ENCODE results near the gene ZNF511.
"Not testable (repeated sequence)": the region's sequence is repeated elsewhere in the genome, so short reads cannot be mapped to it uniquely, and the experiment has no call there.

ZNF511 gene

GRCh38 chr10:133318494-133319127 lies 9.9 kb downstream of the ZNF511 start:
- H3K27ac ChIP-seq: peak overlapping the region; percentile 20; the same call in 1 of the 2 replicates

GRCh38 chr10:133320852-133321422 lies 12.2 kb downstream of the ZNF511 start:
- H3K27ac ChIP-seq: not testable (repeated sequence)

More at GRCh38 chr10:133318494-133319127, 9.9 kb downstream of the ZNF511 start:
- TF ChIP-seq CTCF (conservative IDR thresholded peaks at IDR 0.05) (peak; percentile 88), ZFX (IDR thresholded peaks at IDR 0.05) (no peak)

GRCh38 chr10:133322064-133322709 lies 13.5 kb downstream of the ZNF511 start:
- H3K27ac ChIP-seq: not testable (repeated sequence)

- TF ChIP-seq CTCF (conservative IDR thresholded peaks at IDR 0.05) (no peak), ZFX (IDR thresholded peaks at IDR 0.05) (no peak)
- no peak overlapping the region for H3K27ac ChIP-seq
Measured at GRCh38 chr10:133324198-133324792, 15.6 kb downstream of the ZNF511 start.

GRCh38 chr10:133324857-133325260 lies 16.1 kb downstream of the ZNF511 start:
- H3K27ac ChIP-seq: no peak overlapping the region
- TF ChIP-seq ZFX (IDR thresholded peaks at IDR 0.05) (no peak), CTCF (conservative IDR thresholded peaks at IDR 0.05) (no peak)

- TF ChIP-seq ZFX (IDR thresholded peaks at IDR 0.05) (no peak), CTCF (conservative IDR thresholded peaks at IDR 0.05) (no peak)
- no peak overlapping the region for H3K27ac ChIP-seq
Measured at GRCh38 chr10:133325440-133326222, 16.9 kb downstream of the ZNF511 start.

GRCh38 chr10:133326223-133326551 lies 17.5 kb downstream of the ZNF511 start:
- TF ChIP-seq ZFX (IDR thresholded peaks at IDR 0.05) (no peak), CTCF (conservative IDR thresholded peaks at IDR 0.05) (no peak)
- no peak overlapping the region for H3K27ac ChIP-seq
